HG03139 (cell line): ENCODE data around the gene FNDC10.

Source experiments
- ATAC-seq: cut with Tn5 transposase; IDR thresholded peaks from one replicate; pipeline ENCODE4 v1.9.1; 2021; ENCODE audit not compliant: unreplicated experiment

The FNDC10 gene

GRCh38 chr1:1616045-1616790 lies 16.3 kb upstream of the FNDC10 start:
- ATAC-seq, result peak; percentile 22

GRCh38 chr1:1615256-1616044 lies 15.5 kb upstream of the FNDC10 start, which contains the start of gene MIB2:
Gene MIB2 (plus strand): TSS chr1:1615500. CDS start chr1:1623453, 7,953 bp downstream.
- ATAC-seq, result peak; percentile 79

- ATAC-seq, result no peak
Observed at GRCh38 chr1:1614954-1615255, 15.0 kb upstream of the FNDC10 start.

- no peak for ATAC-seq
Observed at GRCh38 chr1:1614204-1614953, 14.4 kb upstream of the FNDC10 start.

- ATAC-seq, result no peak
Observed at GRCh38 chr1:1613509-1614082, 13.7 kb upstream of the FNDC10 start.

- ATAC-seq, result no peak
Observed at GRCh38 chr1:1612104-1612400, 12.1 kb upstream of the FNDC10 start.

GRCh38 chr1:1610796-1611195 lies 10.9 kb upstream of the FNDC10 start:
- no peak for ATAC-seq

- ATAC-seq, result no peak
Observed at GRCh38 chr1:1609822-1610485, 10.0 kb upstream of the FNDC10 start.

- no peak for ATAC-seq
Observed at GRCh38 chr1:1606232-1606631, 6.3 kb upstream of the FNDC10 start.

- no peak for ATAC-seq
Observed at GRCh38 chr1:1605724-1606123, 5.8 kb upstream of the FNDC10 start.

GRCh38 chr1:1605034-1605591 lies 5.2 kb upstream of the FNDC10 start:
- ATAC-seq, result no peak

- no peak for ATAC-seq
Observed at GRCh38 chr1:1604374-1605033, 4.6 kb upstream of the FNDC10 start.

- no peak for ATAC-seq
Observed at GRCh38 chr1:1603671-1604373, 3.9 kb upstream of the FNDC10 start.

- ATAC-seq, result no peak
Observed at GRCh38 chr1:1602968-1603506, 3.1 kb upstream of the FNDC10 start.

- no peak for ATAC-seq
Observed at GRCh38 chr1:1602304-1602967, 2.5 kb upstream of the FNDC10 start.

GRCh38 chr1:1601564-1602303 lies 1.8 kb upstream of the FNDC10 start:
- no peak for ATAC-seq

GRCh38 chr1:1600861-1601563 lies 1.1 kb upstream of the FNDC10 start:
- ATAC-seq, result no peak
